Stimulated activated effector memory CD8-positive, alpha-beta T cell treated with anti-CD3 and anti-CD28 coated beads, Interleukin-12 subunit alpha, Interleukin-12 subunit beta, amount 100 ng/mL, for 72 hours (primary cell): ENCODE results near the gene GSC.

Experiments used
- ATAC-seq: fragments of 150-1000 bp; cut with Tn5 transposase; 2 replicates; pipeline ENCODE4 v1.10.0; 2021
- DNase-seq, 2 donors: peaks; one replicate each; pipeline ENCODE4 v3.0.0; 2021 to 2022; ENCODE audit warnings: low spot score in 2 of 2
- H3K27ac Mint-ChIP-seq: one replicate; pipeline ENCODE4 v1.8.0; 2022; ENCODE audit warnings: mild to moderate bottlenecking, mixed read lengths
- H3K36me3 Mint-ChIP-seq: one replicate; pipeline ENCODE4 v1.8.0; 2022; ENCODE audit warnings: mild to moderate bottlenecking, mixed read lengths
- H3K4me1 Mint-ChIP-seq: one replicate; pipeline ENCODE4 v1.8.0; 2022; ENCODE audit warnings: mixed read lengths
- H3K4me3 Mint-ChIP-seq: one replicate; pipeline ENCODE4 v1.8.0; 2022; ENCODE audit warnings: mild to moderate bottlenecking, mixed read lengths
- H3K9me3 Mint-ChIP-seq: one replicate; pipeline ENCODE4 v1.8.0; 2022; ENCODE audit warnings: mixed read lengths

Gene GSC

GRCh38 chr14:94775091-94775870, 5.4 kb upstream of the GSC start:
- ATAC-seq (no peak), DNase-seq (no peak)
- H3K4me1 Mint-ChIP-seq: peaks cover 18% of the 10 kb centered on the region
- H3K9me3 Mint-ChIP-seq: no peaks in the 10 kb centered on the region
- peaks cover 9% of the 10 kb centered on the region for H3K36me3 Mint-ChIP-seq
- H3K27ac Mint-ChIP-seq: no peak overlapping the region
- H3K4me3 Mint-ChIP-seq: no peak overlapping the region

DNA sequence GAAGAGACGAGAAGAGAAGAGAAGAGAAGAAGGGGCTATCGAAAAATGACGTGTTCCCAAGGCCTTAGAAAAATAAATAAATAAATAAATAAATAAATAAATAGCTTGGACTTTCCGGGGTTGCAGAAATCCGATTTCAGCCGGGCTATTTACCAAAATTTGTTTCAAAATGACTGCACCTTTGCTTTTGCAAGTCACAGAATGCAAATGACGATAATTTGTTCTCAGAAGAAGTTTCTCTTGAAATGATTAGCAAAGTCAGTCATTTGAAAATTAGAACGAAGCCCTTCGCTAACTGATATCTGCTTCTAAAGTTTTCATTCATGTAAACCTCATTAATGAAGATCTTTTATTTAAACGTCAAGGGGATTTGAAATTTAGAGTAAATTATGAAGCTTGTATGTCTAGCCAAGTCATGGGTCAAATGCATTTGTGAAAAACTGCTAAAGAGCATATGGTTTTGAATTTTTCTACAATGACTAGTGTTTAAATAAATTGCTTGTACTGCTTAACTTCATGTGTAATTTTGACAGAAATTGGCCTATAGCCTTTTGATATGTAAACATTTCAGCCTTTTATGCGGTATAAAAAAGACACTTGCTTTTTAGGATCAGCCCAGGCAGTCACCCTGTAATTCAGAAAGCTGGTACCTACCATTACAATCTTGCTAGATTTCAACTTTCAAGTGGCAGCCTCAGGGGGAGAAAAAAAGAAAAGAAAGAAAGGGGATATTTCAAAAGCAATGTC, 4.6 kb upstream of the GSC start:
- Mint-ChIP-seq H3K4me1 (peaks cover 18% of the 10 kb centered on the region), H3K4me3 (no peak overlapping the region), H3K36me3 (peaks cover 9% of the 10 kb centered on the region), H3K27ac (peak overlapping the region; percentile 52), H3K9me3 (no peaks in the 10 kb centered on the region)
- no peak for ATAC-seq
- DNase-seq: no peak

- DNase-seq (no peak), ATAC-seq (no peak)
- peaks cover 9% of the 10 kb centered on the region for H3K36me3 Mint-ChIP-seq
- H3K9me3 Mint-ChIP-seq: no peaks in the 10 kb centered on the region
- peak overlapping the region; percentile 52 for H3K27ac Mint-ChIP-seq
- H3K4me1 Mint-ChIP-seq: peaks cover 24% of the 10 kb centered on the region
- no peak overlapping the region for H3K4me3 Mint-ChIP-seq
Observed at GRCh38 chr14:94773655-94774343, 3.9 kb upstream of the GSC start.

GRCh38 chr14:94773061-94773648, 3.2 kb upstream of the GSC start:
- H3K9me3 Mint-ChIP-seq: no peaks in the 10 kb centered on the region
- ATAC-seq (no peak), DNase-seq (no peak)
- peaks cover 30% of the 10 kb centered on the region for H3K4me1 Mint-ChIP-seq
- H3K36me3 Mint-ChIP-seq: peaks cover 9% of the 10 kb centered on the region
- no peak overlapping the region for H3K4me3 Mint-ChIP-seq
- no peak overlapping the region for H3K27ac Mint-ChIP-seq

GRCh38 chr14:94772548-94772947, 2.6 kb upstream of the GSC start:
- no peak overlapping the region for H3K27ac Mint-ChIP-seq
- peaks cover 32% of the 10 kb centered on the region for H3K4me1 Mint-ChIP-seq
- DNase-seq: no peak
- H3K36me3 Mint-ChIP-seq: peaks cover 9% of the 10 kb centered on the region
- H3K4me3 Mint-ChIP-seq: no peak overlapping the region
- ATAC-seq: no peak
- H3K9me3 Mint-ChIP-seq: no peaks in the 10 kb centered on the region

DNA sequence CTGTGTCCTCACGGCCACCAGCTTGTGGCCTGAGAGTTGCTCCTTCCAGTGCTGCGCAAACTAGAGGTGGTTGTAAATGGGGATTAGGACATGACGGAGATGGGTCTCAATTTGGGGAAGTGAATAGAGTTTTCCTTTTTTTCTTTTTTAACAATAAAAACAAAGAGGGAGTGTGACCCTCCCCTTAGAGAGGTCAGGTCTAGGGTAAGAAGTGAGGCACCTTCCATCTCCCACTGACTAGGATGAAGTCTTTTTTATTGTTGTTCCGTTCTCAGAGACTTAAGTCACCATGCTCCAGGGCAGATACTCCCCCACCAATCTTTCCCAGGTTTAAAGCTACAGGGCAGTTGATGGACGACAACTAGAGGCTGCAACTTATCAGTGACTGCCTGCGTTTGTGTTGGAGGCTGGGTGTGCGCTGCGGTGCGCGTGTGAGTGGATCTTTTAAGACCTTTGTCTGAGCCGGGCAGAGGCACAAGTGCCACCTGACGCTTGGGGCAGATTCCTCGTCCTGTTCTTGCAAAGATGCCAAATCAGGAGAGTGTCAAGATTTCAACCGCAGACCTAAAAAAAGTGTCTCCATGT, 2.1 kb upstream of the GSC start:
- H3K36me3 Mint-ChIP-seq: peaks cover 9% of the 10 kb centered on the region
- no peaks in the 10 kb centered on the region for H3K9me3 Mint-ChIP-seq
- no peak for DNase-seq
- peaks cover 38% of the 10 kb centered on the region for H3K4me1 Mint-ChIP-seq
- ATAC-seq: no peak
- H3K4me3 Mint-ChIP-seq: no peak overlapping the region
- H3K27ac Mint-ChIP-seq: no peak overlapping the region

- no peaks in the 10 kb centered on the region for H3K9me3 Mint-ChIP-seq
- peak overlapping the region; percentile 70 for H3K4me3 Mint-ChIP-seq
- H3K4me1 Mint-ChIP-seq: peaks cover 38% of the 10 kb centered on the region
- DNase-seq (no peak), ATAC-seq (no peak)
- no peak overlapping the region for H3K27ac Mint-ChIP-seq
- H3K36me3 Mint-ChIP-seq: peaks cover 9% of the 10 kb centered on the region
Observed at GRCh38 chr14:94771158-94771905, 1.4 kb upstream of the GSC start.

GRCh38 chr14:94770815-94771157, 873 bp upstream of the GSC start:
- Mint-ChIP-seq H3K27ac (no peak overlapping the region), H3K9me3 (no peaks in the 10 kb centered on the region)

GRCh38 chr14:94770251-94770749, 387 bp upstream of the GSC start:
- Mint-ChIP-seq H3K36me3 (peaks cover 9% of the 10 kb centered on the region), H3K4me3 (peak overlapping the region; percentile 70), H3K27ac (no peak overlapping the region), H3K9me3 (no peaks in the 10 kb centered on the region), H3K4me1 (peaks cover 33% of the 10 kb centered on the region)
- DNase-seq (no peak), ATAC-seq (no peak)

More at GRCh38 chr14:94770815-94771157, 873 bp upstream of the GSC start:
- DNase-seq (no peak), ATAC-seq (no peak)
- peaks cover 9% of the 10 kb centered on the region for H3K36me3 Mint-ChIP-seq
- H3K4me3 Mint-ChIP-seq: peak overlapping the region; percentile 70
- H3K4me1 Mint-ChIP-seq: peaks cover 38% of the 10 kb centered on the region

GRCh38 chr14:94768521-94769390, 1.2 kb downstream of the GSC start:
- Mint-ChIP-seq H3K9me3 (no peaks in the 10 kb centered on the region), H3K27ac (peak overlapping the region; percentile 29), H3K4me3 (peak overlapping the region; percentile 70), H3K36me3 (peaks cover 4% of the 10 kb centered on the region), H3K4me1 (peaks cover 26% of the 10 kb centered on the region)
- peak; percentile 42 for ATAC-seq
- DNase-seq: no peak

DNA sequence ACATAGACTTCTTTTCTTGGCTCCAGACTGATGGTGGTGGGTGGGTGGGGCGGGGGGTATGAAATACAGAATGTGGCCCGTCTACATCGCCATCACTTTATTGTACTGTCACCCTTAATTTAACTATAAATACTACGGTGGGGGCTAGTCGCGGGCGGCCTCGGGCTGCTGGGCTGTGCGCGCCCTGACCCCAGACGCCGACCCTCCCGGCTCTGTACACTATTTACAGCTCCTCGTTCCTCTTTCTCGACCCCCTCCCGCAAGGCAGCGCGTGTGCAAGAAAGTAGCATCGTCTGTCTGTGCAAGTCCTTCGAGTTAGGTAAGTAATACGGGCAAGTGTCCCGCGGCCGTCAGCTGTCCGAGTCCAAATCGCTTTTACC, 1.8 kb downstream of the GSC start:
- no peaks in the 10 kb centered on the region for H3K9me3 Mint-ChIP-seq
- H3K4me1 Mint-ChIP-seq: peaks cover 26% of the 10 kb centered on the region
- peak overlapping the region; percentile 29 for H3K27ac Mint-ChIP-seq
- DNase-seq (no peak), ATAC-seq (no peak)
- peak overlapping the region; percentile 70 for H3K4me3 Mint-ChIP-seq
- no peaks in the 10 kb centered on the region for H3K36me3 Mint-ChIP-seq

DNA sequence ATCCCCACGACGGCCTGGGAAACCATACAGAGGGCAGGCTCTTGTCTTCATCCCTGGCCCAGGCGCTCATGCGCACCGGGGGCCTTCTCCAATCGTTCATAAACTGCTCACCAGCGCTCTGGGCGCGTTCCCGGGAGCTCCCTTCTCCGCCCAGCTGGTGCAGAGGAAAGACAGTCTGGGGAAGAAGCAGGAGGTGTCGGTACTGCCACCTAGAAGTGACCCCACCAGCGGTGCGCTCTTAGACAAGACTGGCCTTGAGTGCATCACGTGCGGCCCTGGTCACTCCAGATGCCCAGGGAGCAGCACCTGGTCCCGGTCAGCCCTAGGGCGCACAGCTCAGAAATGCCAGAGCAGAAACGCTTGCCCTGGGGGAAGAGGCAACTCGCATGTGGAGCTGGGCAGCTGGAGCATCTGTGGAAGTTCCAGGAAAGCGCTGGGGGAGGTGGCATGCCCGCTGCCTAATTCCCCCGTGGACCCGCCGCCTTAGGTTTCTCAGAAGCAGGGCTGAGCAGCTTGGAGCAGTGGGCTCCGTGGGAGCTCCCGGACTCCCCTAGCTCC, 2.5 kb downstream of the GSC start:
- DNase-seq (no peak), ATAC-seq (no peak)
- H3K36me3 Mint-ChIP-seq: no peaks in the 10 kb centered on the region
- no peaks in the 10 kb centered on the region for H3K9me3 Mint-ChIP-seq
- H3K27ac Mint-ChIP-seq: no peak overlapping the region
- H3K4me3 Mint-ChIP-seq: no peak overlapping the region
- peaks cover 26% of the 10 kb centered on the region for H3K4me1 Mint-ChIP-seq

GRCh38 chr14:94764573-94764972, 5.3 kb downstream of the GSC start:
- Mint-ChIP-seq H3K36me3 (no peaks in the 10 kb centered on the region), H3K4me3 (no peak overlapping the region), H3K27ac (no peak overlapping the region), H3K9me3 (no peaks in the 10 kb centered on the region), H3K4me1 (peaks cover 20% of the 10 kb centered on the region)
- ATAC-seq (no peak), DNase-seq (no peak)
